ENCODE results near the gene HDAC9. TPM values are rescaled to one million over a fixed set of nuclear protein-coding genes. Genes with fewer than 3 reads are reported as not detected.

Gene HDAC9
- total RNA-seq, 1 experiment from 2014 or later, result 7.7 TPM

DNA sequence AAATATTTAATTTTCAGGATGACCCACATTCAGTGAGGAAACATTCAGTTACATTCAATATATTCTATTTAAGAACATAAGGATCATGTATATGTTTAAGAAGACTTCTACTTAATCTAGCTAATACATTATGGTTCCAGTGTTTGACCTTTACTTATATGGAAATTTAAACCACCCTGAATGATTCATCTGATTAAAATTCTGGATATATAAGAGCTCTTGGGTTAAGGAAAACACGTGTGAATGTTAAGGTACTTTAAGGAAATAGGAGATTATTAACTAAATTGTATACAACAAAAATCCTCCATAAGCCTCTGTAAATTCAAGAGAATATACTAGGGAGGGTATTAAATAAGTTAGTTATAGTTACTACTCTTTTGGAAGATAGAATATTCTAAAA, 40.9 kb downstream of the HDAC9 start:
- Histone ChIP-seq H2AFZ (ENCODE audit: low read length) (no peak overlapping the region), H4K8ac (replicated peaks; ENCODE audit: insufficient read length, low read depth, low read length) (no peak overlapping the region), H3K4me1 (ENCODE audit: insufficient read depth, low read length) (peaks cover 2% of the 10 kb centered on the region; the same call in 1 of the 2 replicates), H3K18ac (ENCODE audit: insufficient read length, low read depth, low read length) (no peak overlapping the region), H2BK120ac (ENCODE audit: low read depth, low read length, poor library complexity, severe bottlenecking) (no peak overlapping the region), H4K91ac (ENCODE audit: insufficient read length, low read depth, low read length) (no peak overlapping the region), H2BK20ac (ENCODE audit: low read depth, low read length, poor library complexity, severe bottlenecking) (no peak overlapping the region), H3K23ac (ENCODE audit: insufficient read length, low read depth, low read length) (no peak overlapping the region), H3K14ac (ENCODE audit: insufficient read depth, low read length) (no peak overlapping the region), H4K5ac (ENCODE audit: insufficient read length, low read depth, low read length) (no peak overlapping the region), H3K9ac (ENCODE audit: extremely low read depth, insufficient read length, low read length) (no peak overlapping the region), H3K79me2 (ENCODE audit: insufficient read depth, low read length) (no peaks in the 10 kb centered on the region), H4K20me1 (ENCODE audit: control insufficient read depth, insufficient read depth, insufficient read length) (no peaks in the 10 kb centered on the region), H3K4ac (ENCODE audit: low read depth, low read length) (no peak overlapping the region), H3T11ph (ENCODE audit: low read length) (no peak overlapping the region), H3K4me2 (ENCODE audit: insufficient read depth, insufficient read length, low read length) (no peak overlapping the region), H2BK12ac (ENCODE audit: insufficient read length, low read depth, low read length) (no peak overlapping the region), H3K79me1 (ENCODE audit: insufficient read depth, low read depth, low read length, poor library complexity, severe bottlenecking) (no peaks in the 10 kb centered on the region), H2BK5ac (ENCODE audit: insufficient read length, low read length) (no peak overlapping the region), H3K27ac (ENCODE audit: insufficient read length, low read depth, low read length) (no peak overlapping the region), H3K56ac (ENCODE audit: insufficient read length, low read depth, low read length) (no peak overlapping the region), H3K27me3 (ENCODE audit: insufficient read depth, low read length) (no peaks in the 10 kb centered on the region), H3K23me2 (ENCODE audit: insufficient read length, low read depth, low read length, poor library complexity, severe bottlenecking) (no peaks in the 10 kb centered on the region), H2BK15ac (ENCODE audit: low read depth, low read length) (no peak overlapping the region), H2AK5ac (ENCODE audit: insufficient read length, low read length) (no peak overlapping the region), H3K9me3 (ENCODE audit: control insufficient read depth, low read depth, low read length) (no peaks in the 10 kb centered on the region)
- Mint-ChIP-seq H3K4me3 (no peak overlapping the region), H3K9me3 (no peaks in the 10 kb centered on the region), H3K36me3 (ENCODE audit: insufficient read depth in 1 of 3, low read depth in 3 of 3) (no peaks in the 10 kb centered on the region), H3K4me1 (peaks cover 18% of the 10 kb centered on the region in 2 experiments), H3K27ac (no peak overlapping the region), H3K27me3 (ENCODE audit: low read depth) (no peaks in the 10 kb centered on the region)
- no CpG with 5 or more reads among the region's 1 CpG for WGBS (ENCODE audit: extremely low coverage, insufficient read length, low lambda C conversion rate)
- DNase-seq, result no peak
- TF ChIP-seq CTCF (conservative IDR thresholded peaks at IDR 0.05), result no peak

Measured in H9 (cell line).